GM12864 (cell line): ENCODE measurements around the gene DPP4.

Source experiments
- DNase-seq: peaks from one replicate; pipeline ENCODE4 v3.0.0-alpha.2; 2011; ENCODE audit warnings: low read depth
- H3K4me3 ChIP-seq: 2 replicates; pipeline ENCODE4 v1.5.1; 2011; ENCODE audit warnings: mild to moderate bottlenecking, low read depth, low read length, control low read depth
- CTCF ChIP-seq: IDR thresholded peaks from 2 replicates; pipeline ENCODE4 v1.5.1; 2011; ENCODE audit warnings: low read depth, mild to moderate bottlenecking, moderate library complexity, low read length, control low read depth, inconsistent platforms; ENCODE audit errors: missing control alignments

The DPP4 gene

GRCh38 chr2:161976917-161977316 is 97.1 kb downstream of the DPP4 start:
- TF ChIP-seq CTCF = no peak
- H3K4me3 ChIP-seq = no peak overlapping the region
- DNase-seq = no peak

GRCh38 chr2:161976295-161976694 is 97.7 kb downstream of the DPP4 start:
- no peak overlapping the region for H3K4me3 ChIP-seq
- no peak for DNase-seq
- TF ChIP-seq CTCF = no peak

DNA sequence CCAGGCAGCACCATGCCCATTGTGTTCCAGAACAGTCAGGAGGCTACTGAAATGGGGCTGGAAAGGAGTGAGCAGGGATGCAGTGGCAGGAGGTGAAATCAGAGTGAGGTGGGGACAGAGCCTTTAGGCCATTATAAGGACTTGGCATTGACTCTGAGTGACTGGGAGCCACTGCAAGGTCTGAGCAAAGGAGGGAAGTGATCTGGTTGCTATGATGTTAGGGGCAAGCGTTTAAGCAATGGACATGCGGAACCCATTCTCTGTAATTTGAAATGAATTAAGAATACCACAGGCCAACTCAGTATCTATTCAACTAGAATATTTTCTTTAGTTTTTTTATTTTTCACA is 98.2 kb downstream of the DPP4 start:
- no peak for TF ChIP-seq CTCF
- H3K4me3 ChIP-seq = no peak overlapping the region
- DNase-seq = no peak

- TF ChIP-seq CTCF = no peak
- H3K4me3 ChIP-seq = no peak overlapping the region
- no peak for DNase-seq
These were observed 98.8 kb downstream of the DPP4 start for GRCh38 chr2:161975062-161975812.

DNA sequence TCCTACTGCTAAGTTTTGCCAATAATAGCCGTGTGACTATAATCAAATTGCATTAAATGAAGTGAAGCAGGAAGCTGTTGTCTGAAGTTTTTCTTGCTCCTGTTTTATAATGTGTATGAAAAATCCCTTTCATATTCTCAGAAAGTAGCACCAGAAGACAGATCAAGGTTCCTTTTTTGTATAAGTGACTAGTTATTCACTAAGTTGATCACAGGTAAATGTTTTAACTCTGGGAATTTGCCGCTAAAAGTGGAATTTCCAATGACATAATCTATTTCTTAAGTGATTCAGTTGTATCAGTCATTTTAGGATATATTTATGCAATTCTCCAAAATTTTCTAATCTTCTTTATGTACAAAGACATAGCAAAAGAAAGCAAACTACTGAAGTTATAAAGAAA is 99.6 kb downstream of the DPP4 start:
- no peak for DNase-seq
- H3K4me3 ChIP-seq = no peak overlapping the region
- TF ChIP-seq CTCF = no peak

GRCh38 chr2:161972866-161973265 is 101.1 kb downstream of the DPP4 start:
- no peak for TF ChIP-seq CTCF
- no peak for DNase-seq
- no peak overlapping the region for H3K4me3 ChIP-seq

DNA sequence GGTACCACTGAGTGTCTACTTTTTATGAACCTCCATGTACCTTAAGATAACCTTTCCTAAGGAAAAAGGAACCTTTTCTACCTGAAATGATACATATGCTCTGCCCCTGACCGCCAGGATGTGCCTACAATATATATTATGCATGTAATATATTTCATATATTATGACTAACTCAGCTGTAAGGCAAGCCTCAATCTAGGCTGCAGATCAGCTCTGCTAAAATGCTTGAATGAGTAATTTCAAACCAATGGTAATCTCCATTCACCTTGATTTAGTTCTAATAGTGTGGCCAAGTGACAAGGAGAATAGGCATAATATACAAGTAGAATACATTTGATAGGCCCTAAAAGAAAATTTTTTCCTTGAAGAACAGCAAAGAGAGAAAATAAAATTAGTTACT is 101.8 kb downstream of the DPP4 start:
- TF ChIP-seq CTCF = no peak
- H3K4me3 ChIP-seq = no peak overlapping the region
- DNase-seq = no peak
